BE2C (cell line): ENCODE results near the gene GLG1.

Experiments
- DNase-seq: peaks from one replicate; pipeline ENCODE4 v3.0.0-alpha.2; 2020
- H3K27me3 ChIP-seq: fragments of 250-450 bp; sonication (Bioruptor Pico); 2 replicates; pipeline ENCODE4 v1.5.1; 2020; ENCODE audit warnings: mild to moderate bottlenecking
- H3K36me3 ChIP-seq: fragments of 250-450 bp; sonication (Bioruptor Pico); 2 replicates; pipeline ENCODE4 v1.5.1; 2020; ENCODE audit warnings: mild to moderate bottlenecking
- H3K4me1 ChIP-seq: fragments of 250-450 bp; sonication (Bioruptor Pico); 2 replicates; pipeline ENCODE4 v1.5.1; 2020
- H3K4me3 ChIP-seq: 2 replicates; pipeline ENCODE4 v1.5.1; 2011; ENCODE audit warnings: low read depth, low read length
- H3K9me3 ChIP-seq: fragments of 250-450 bp; sonication (Bioruptor Pico); 2 replicates; pipeline ENCODE4 v1.5.1; 2020
- CTCF ChIP-seq: IDR thresholded peaks from 2 replicates; pipeline ENCODE4 v1.5.1; 2012; ENCODE audit warnings: mild to moderate bottlenecking, low read depth, low read length

Gene GLG1

GRCh38 chr16:74649839-74650504 lies 43.1 kb upstream of the GLG1 start:
- DNase-seq: no peak
- H3K36me3 ChIP-seq: peaks cover 86% of the 10 kb centered on the region
- no peak overlapping the region for H3K4me3 ChIP-seq
- H3K27me3 ChIP-seq: no peaks in the 10 kb centered on the region
- no peaks in the 10 kb centered on the region for H3K9me3 ChIP-seq
- TF ChIP-seq CTCF: no peak
- no peaks in the 10 kb centered on the region for H3K4me1 ChIP-seq

- Histone ChIP-seq H3K27me3 (no peaks in the 10 kb centered on the region), H3K4me3 (no peak overlapping the region), H3K9me3 (no peaks in the 10 kb centered on the region), H3K36me3 (peaks cover 90% of the 10 kb centered on the region), H3K4me1 (no peaks in the 10 kb centered on the region)
- no peak for TF ChIP-seq CTCF
- DNase-seq: no peak
Measured at GRCh38 chr16:74641969-74642368, 35.1 kb upstream of the GLG1 start.

GRCh38 chr16:74637742-74638453 lies 31.0 kb upstream of the GLG1 start:
- DNase-seq: no peak
- no peak for TF ChIP-seq CTCF
- H3K4me3 ChIP-seq: no peak overlapping the region
- H3K9me3 ChIP-seq: no peaks in the 10 kb centered on the region
- no peaks in the 10 kb centered on the region for H3K4me1 ChIP-seq
- no peaks in the 10 kb centered on the region for H3K27me3 ChIP-seq
- peaks cover 83% of the 10 kb centered on the region for H3K36me3 ChIP-seq

GRCh38 chr16:74635303-74635702 lies 28.4 kb upstream of the GLG1 start:
- Histone ChIP-seq H3K36me3 (peaks cover 87% of the 10 kb centered on the region), H3K4me1 (no peaks in the 10 kb centered on the region), H3K4me3 (no peak overlapping the region), H3K27me3 (no peaks in the 10 kb centered on the region), H3K9me3 (no peaks in the 10 kb centered on the region)
- DNase-seq: no peak
- TF ChIP-seq CTCF: no peak

GRCh38 chr16:74633686-74634085 lies 26.8 kb upstream of the GLG1 start:
- Histone ChIP-seq H3K27me3 (no peaks in the 10 kb centered on the region), H3K9me3 (no peaks in the 10 kb centered on the region), H3K4me3 (no peak overlapping the region), H3K4me1 (no peaks in the 10 kb centered on the region), H3K36me3 (peaks cover 88% of the 10 kb centered on the region)
- no peak for TF ChIP-seq CTCF
- no peak for DNase-seq
